GM19351 (cell line): ENCODE data around the gene LSP1.
A peak's percentile ranks its signal among the peaks of the same experiment; 100 is the strongest.
"Not testable (repeated sequence)": the region's sequence is repeated elsewhere in the genome, so short reads cannot be mapped to it uniquely, and the experiment has no call there.

Source experiments
- ATAC-seq: cut with Tn5 transposase; IDR thresholded peaks from one replicate; pipeline ENCODE4 v1.9.1; 2021; ENCODE audit warnings: mild to moderate bottlenecking, moderate library complexity; ENCODE audit not compliant: unreplicated experiment

Gene LSP1

GRCh38 chr11:1852877-1853276 lies at the start of gene LSP1:
LSP1 (plus strand) TSS chr11:1853084; CDS start chr11:1853145, 61 bp downstream.
- ATAC-seq = peak; percentile 58

- ATAC-seq = no peak
Measured at GRCh38 chr11:1803246-1803645, 49.6 kb upstream of the LSP1 start.

GRCh38 chr11:1803835-1804519 lies 48.9 kb upstream of the LSP1 start:
- ATAC-seq = not testable (repeated sequence)

GRCh38 chr11:1805525-1805924 lies 47.4 kb upstream of the LSP1 start:
- no peak for ATAC-seq

GRCh38 chr11:1807264-1807995 lies 45.5 kb upstream of the LSP1 start:
- ATAC-seq = no peak

GRCh38 chr11:1810761-1811160 lies 42.1 kb upstream of the LSP1 start:
- ATAC-seq = no peak

GRCh38 chr11:1812274-1812673 lies 40.6 kb upstream of the LSP1 start:
- no peak for ATAC-seq

- no peak for ATAC-seq
Measured at GRCh38 chr11:1812801-1813200, 40.1 kb upstream of the LSP1 start.

GRCh38 chr11:1813356-1813755 lies 39.5 kb upstream of the LSP1 start:
- not testable (repeated sequence) for ATAC-seq

GRCh38 chr11:1814691-1815090 lies 38.2 kb upstream of the LSP1 start:
- no peak for ATAC-seq

- no peak for ATAC-seq
Measured at GRCh38 chr11:1815311-1815710, 37.6 kb upstream of the LSP1 start.

GRCh38 chr11:1815751-1816150 lies 37.1 kb upstream of the LSP1 start:
- no peak for ATAC-seq

- no peak for ATAC-seq
Measured at GRCh38 chr11:1817000-1817399, 35.9 kb upstream of the LSP1 start.

GRCh38 chr11:1817511-1817910 lies 35.4 kb upstream of the LSP1 start:
- ATAC-seq = no peak

- ATAC-seq = no peak
Measured at GRCh38 chr11:1819074-1819473, 33.8 kb upstream of the LSP1 start.

- no peak for ATAC-seq
Measured at GRCh38 chr11:1820463-1821325, 32.2 kb upstream of the LSP1 start.

- no peak for ATAC-seq
Measured at GRCh38 chr11:1821562-1821961, 31.3 kb upstream of the LSP1 start.

- ATAC-seq = no peak
Measured at GRCh38 chr11:1822648-1823375, 30.1 kb upstream of the LSP1 start.

- no peak for ATAC-seq
Measured at GRCh38 chr11:1823376-1824220, 29.3 kb upstream of the LSP1 start.
